Calu3 (cell line): Measurements from ENCODE around the gene FBN3. TPM values are rescaled to one million over a fixed set of nuclear protein-coding genes. Genes with fewer than 3 reads are reported as not detected.

Source experiments
- BruUV-seq: library from RNA; stranded (reverse); fragments of 400-500 nt; replicated peaks from 2 replicates; lab custom pipeline; 2021; lab: Mats Ljungman, UMichigan
- CTCF ChIA-PET: fragments of 300-600 bp; sonication (Branson Sonifier 250); formaldehyde crosslinking; loops from one replicate; lab custom pipeline; 2022; ENCODE audit warnings: antibody characterized with exemption; lab: Charles Lee
- DNase-seq: peaks from one replicate; pipeline ENCODE4 v3.0.0; 2022
- H3K27ac Mint-ChIP-seq: one replicate; pipeline ENCODE4 v1.8.0; 2022; ENCODE audit warnings: mixed read lengths; ENCODE audit not compliant: unreplicated experiment
- H3K27me3 Mint-ChIP-seq: one replicate; pipeline ENCODE4 v1.8.0; 2022; ENCODE audit warnings: mixed read lengths; ENCODE audit not compliant: unreplicated experiment
- H3K36me3 Mint-ChIP-seq: one replicate; pipeline ENCODE4 v1.8.0; 2022; ENCODE audit warnings: mild to moderate bottlenecking, moderate library complexity, mixed read lengths; ENCODE audit not compliant: insufficient read depth, unreplicated experiment
- H3K4me1 Mint-ChIP-seq: one replicate; pipeline ENCODE4 v1.8.0; 2022; ENCODE audit warnings: mild to moderate bottlenecking, low read depth, mixed read lengths; ENCODE audit not compliant: unreplicated experiment
- H3K4me3 Mint-ChIP-seq: one replicate; pipeline ENCODE4 v1.8.0; 2022; ENCODE audit warnings: mild to moderate bottlenecking, low read depth, moderate library complexity, mixed read lengths; ENCODE audit not compliant: unreplicated experiment
- H3K9me3 Mint-ChIP-seq: one replicate; pipeline ENCODE4 v1.8.0; 2022; ENCODE audit warnings: low read depth, mixed read lengths; ENCODE audit not compliant: unreplicated experiment
- intact Hi-C: fragments of 100-400 bp; cut with micrococcal nuclease; formaldehyde crosslinking; loops from one replicate; pipeline ENCODE4 v1.10.0; 2022; ENCODE audit not compliant: unreplicated experiment
- total RNA-seq: library from RNA; stranded (reverse); gene quantifications from 2 replicates; pipeline ENCODE4 v1.2.3, GENCODE V29; 2022
- TF ChIP-seq, protein P1 (sequence below): fragments of 200-600 bp; IDR thresholded peaks from one replicate; pipeline ENCODE4 v1.8.0; 2022; ENCODE audit warnings: antibody characterized with exemption; ENCODE audit not compliant: unreplicated experiment

The FBN3 gene
- total RNA-seq, 1 experiment from 2014 or later = not detected

DNA sequence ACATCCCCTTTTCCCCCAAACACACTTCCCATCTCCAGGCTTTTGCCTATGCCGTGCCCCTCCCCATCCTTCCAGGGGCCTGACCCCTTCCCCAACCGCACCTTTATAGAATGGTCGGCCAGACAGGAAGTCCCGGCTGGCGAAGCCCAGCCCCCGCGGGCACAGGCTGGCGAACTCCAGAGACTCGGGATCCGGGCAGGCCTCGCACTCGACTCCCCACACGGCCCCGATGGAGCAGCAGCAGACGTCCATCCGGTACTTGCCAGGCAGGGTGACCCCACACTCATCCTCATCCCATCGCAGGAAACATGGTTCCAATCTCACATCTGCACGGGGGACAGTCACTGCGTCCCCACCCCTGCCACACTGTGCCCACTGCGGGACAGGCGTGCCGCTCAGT, 25.7 kb downstream of the FBN3 start:
- CTCF ChIA-PET = interaction anchor here (0.7 kb wide), 1 partner anchor 21 kb away, joined by 3 read pairs; no protein-coding TSS in a partner anchor

DNA sequence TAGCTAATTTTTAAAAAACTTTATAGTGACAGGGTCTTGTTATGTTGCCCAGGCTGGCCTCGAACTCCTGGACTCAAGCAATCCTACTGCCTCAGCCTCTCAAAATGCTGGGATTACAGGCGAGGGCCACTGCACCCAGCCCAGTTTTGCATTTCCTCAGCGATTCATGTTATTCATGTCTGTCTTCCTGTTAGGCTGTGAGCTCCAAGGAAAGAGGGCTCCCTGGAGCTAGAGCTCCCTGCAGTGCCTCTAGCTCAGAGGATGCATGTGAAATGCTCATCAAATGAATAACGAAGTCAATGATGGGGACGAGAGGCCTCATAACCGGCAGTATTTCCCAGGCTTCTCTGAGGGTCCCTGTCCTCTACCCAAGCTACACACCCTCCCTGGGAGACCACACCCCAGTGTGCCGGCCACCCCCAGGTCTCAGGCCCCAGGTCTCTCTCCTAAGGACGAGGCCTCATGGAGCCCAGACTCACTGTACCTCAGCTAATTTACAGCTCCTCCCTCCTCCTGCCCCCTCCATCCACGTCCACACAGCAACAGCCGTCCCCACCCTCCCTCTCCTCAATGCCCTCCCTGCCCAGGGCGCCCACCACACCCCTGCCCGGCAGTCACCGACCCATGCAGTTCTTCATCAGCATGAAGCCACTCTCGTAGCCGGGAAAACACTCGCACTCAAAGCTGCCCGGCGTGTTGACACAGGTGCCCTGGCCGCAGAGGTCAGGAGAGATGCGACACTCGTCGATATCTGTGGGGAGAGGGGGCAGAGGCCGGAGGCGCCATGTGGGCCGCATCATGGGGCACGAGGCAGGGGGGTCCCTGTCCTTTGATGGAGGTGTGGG, 28.5 kb downstream of the FBN3 start:
- H3K27me3 Mint-ChIP-seq = peaks cover 30% of the 10 kb centered on the region
- intact Hi-C loops = no loop called here
- TF ChIP-seq, protein P1, sequence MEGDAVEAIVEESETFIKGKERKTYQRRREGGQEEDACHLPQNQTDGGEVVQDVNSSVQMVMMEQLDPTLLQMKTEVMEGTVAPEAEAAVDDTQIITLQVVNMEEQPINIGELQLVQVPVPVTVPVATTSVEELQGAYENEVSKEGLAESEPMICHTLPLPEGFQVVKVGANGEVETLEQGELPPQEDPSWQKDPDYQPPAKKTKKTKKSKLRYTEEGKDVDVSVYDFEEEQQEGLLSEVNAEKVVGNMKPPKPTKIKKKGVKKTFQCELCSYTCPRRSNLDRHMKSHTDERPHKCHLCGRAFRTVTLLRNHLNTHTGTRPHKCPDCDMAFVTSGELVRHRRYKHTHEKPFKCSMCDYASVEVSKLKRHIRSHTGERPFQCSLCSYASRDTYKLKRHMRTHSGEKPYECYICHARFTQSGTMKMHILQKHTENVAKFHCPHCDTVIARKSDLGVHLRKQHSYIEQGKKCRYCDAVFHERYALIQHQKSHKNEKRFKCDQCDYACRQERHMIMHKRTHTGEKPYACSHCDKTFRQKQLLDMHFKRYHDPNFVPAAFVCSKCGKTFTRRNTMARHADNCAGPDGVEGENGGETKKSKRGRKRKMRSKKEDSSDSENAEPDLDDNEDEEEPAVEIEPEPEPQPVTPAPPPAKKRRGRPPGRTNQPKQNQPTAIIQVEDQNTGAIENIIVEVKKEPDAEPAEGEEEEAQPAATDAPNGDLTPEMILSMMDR = no peak
- CTCF ChIA-PET = no interaction called here
- no peak overlapping the region for H3K27ac Mint-ChIP-seq
- H3K4me3 Mint-ChIP-seq = no peak overlapping the region
- BruUV-seq = no TSS peak
- no peaks in the 10 kb centered on the region for H3K4me1 Mint-ChIP-seq
- H3K9me3 Mint-ChIP-seq = no peaks in the 10 kb centered on the region
- no peak for DNase-seq
- H3K36me3 Mint-ChIP-seq = no peaks in the 10 kb centered on the region

More for the DNA sequence above, 25.7 kb downstream of the FBN3 start:
- Mint-ChIP-seq H3K36me3 (no peaks in the 10 kb centered on the region), H3K4me1 (no peaks in the 10 kb centered on the region), H3K4me3 (no peak overlapping the region), H3K27ac (no peak overlapping the region), H3K27me3 (peaks cover 51% of the 10 kb centered on the region), H3K9me3 (no peaks in the 10 kb centered on the region)
- TF ChIP-seq, protein P1 = no peak
- no TSS peak for BruUV-seq
- intact Hi-C loops = no loop called here
- no peak for DNase-seq

DNA sequence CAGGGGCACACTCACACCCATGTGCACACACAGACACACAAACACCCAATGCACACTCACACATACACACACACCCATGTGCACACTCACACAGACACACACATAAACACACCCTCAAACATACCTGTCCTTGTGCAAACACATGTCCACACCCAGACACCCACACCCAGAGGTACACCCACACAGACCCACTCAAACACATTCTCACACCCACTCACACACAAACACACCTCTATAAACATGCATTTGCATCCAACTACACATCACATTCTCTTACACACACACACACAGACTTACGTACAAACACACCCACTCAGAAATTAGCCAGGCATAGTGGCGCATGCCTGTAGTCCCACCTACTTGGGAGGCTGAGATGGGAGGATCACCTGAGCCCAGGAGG, 31.4 kb downstream of the FBN3 start:
- no TSS peak for BruUV-seq

DNA sequence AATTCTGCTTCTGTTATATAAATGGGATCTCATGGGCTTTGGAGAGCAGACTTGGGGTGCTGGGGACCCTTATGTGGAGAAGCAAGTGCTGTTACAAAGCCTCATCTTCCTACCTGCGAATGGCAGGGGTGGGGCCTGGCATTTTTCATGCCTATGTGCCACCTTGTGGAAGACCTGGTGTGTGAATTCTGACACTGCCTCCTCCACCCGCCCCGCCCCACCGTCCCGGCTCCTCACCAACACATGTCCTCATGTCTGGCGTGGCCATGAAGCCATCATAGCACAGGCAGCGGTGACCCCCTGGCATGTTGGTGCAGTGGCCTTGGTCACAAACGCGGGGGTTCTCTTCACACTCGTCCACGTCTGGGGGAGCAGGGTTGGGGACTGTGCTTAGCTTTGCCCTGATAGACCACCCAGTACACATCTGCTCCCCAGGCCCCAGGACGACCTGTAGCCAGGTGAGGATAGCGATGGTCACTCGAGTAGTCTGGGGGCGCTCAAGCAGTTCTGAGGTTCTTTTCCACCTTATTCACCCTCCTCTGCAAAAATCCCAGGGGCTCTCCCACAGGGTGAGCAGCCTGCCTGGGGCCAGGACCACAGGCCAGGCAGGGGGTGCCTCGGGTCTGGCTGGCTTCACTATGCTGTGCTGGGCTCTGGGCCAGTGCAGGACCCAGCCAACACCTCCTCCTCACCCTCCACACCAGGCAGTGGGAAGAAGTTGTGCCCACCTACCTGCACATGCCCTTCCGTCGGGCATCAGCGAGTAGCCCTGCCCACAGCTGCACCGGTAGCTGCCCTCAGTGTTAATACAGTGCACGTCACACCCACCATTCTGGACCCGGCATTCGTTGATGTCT, 32.7 kb downstream of the FBN3 start:
- Mint-ChIP-seq H3K36me3 (no peaks in the 10 kb centered on the region), H3K9me3 (no peaks in the 10 kb centered on the region), H3K4me1 (no peaks in the 10 kb centered on the region), H3K27ac (no peak overlapping the region), H3K4me3 (no peak overlapping the region), H3K27me3 (peaks cover 12% of the 10 kb centered on the region)
- intact Hi-C loops = no loop called here
- BruUV-seq = no TSS peak
- CTCF ChIA-PET = no interaction called here
- DNase-seq = peak; percentile 44
- TF ChIP-seq, protein P1 = no peak

More for the DNA sequence above, 31.4 kb downstream of the FBN3 start:
- CTCF ChIA-PET = no interaction called here
- H3K27me3 Mint-ChIP-seq = peaks cover 12% of the 10 kb centered on the region
- intact Hi-C loops = no loop called here
- H3K9me3 Mint-ChIP-seq = no peaks in the 10 kb centered on the region
- TF ChIP-seq, protein P1 = no peak
- no peaks in the 10 kb centered on the region for H3K4me1 Mint-ChIP-seq
- H3K27ac Mint-ChIP-seq = no peak overlapping the region
- no peak for DNase-seq
- no peak overlapping the region for H3K4me3 Mint-ChIP-seq
- H3K36me3 Mint-ChIP-seq = no peaks in the 10 kb centered on the region
